Ramos (cell line): ENCODE results near the gene RAB28.

Experiments used
- in situ Hi-C: fragments of 300-500 bp; cut with MboI; formaldehyde crosslinking; loops from one replicate; pipeline ENCODE4 v1.14.3; 2022; ENCODE audit warnings: low sequenced_read_pairs; ENCODE audit not compliant: unreplicated experiment

The RAB28 gene

DNA sequence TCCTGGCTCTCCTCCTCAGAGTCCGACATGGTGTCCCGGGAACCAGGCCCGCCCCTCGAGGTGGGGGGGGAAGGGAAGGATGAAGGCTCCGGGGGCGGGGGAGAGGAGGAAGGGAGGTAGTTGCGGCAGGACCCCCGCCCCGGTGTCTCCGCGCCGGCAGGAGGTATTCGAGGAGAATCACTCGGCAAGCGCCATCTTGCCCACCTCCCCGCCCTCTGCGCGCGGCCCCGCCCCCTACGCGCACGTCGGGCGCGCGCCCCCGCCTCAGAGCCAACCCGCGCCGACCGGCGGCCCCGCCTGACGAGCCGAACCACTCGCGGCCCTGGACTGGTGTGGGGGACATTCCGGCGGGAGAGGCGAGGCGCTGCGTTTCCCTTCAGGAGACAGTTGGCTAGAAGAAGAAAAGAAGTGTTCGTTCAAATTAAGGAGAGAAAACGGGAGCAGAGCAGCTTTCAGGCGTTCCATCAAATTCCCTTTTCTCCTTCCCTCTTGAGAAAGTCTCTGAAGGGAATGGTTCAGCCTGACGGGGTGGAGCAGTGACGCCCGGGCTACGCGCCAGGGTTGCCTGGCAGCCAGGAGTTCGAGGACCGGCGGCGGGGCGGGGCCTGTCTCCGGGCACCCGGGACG, at the start of gene RAB28:
RAB28 (minus strand) TSS at position 219 of the 627 bp plus-strand sequence.
- in situ Hi-C loops, result no loop called here

DNA sequence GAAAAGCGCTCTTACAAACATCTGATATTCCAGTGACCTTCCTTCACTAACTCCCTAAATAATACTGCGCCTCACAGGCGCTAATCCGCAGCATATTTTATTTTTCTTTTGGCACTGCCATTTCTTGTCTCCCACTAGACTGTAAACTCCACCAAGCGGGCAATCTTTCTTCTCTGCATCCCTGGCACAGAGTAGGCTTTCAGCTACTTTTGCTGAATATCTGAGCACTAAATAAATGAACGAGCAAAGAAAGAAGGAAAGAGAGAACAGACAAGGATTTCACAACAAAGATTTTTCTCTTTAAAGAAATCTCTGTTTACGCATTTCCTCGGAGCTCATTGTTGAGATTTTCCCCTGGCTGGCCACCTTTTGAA, 47.5 kb upstream of the RAB28 start:
- in situ Hi-C loops, result no loop called here

DNA sequence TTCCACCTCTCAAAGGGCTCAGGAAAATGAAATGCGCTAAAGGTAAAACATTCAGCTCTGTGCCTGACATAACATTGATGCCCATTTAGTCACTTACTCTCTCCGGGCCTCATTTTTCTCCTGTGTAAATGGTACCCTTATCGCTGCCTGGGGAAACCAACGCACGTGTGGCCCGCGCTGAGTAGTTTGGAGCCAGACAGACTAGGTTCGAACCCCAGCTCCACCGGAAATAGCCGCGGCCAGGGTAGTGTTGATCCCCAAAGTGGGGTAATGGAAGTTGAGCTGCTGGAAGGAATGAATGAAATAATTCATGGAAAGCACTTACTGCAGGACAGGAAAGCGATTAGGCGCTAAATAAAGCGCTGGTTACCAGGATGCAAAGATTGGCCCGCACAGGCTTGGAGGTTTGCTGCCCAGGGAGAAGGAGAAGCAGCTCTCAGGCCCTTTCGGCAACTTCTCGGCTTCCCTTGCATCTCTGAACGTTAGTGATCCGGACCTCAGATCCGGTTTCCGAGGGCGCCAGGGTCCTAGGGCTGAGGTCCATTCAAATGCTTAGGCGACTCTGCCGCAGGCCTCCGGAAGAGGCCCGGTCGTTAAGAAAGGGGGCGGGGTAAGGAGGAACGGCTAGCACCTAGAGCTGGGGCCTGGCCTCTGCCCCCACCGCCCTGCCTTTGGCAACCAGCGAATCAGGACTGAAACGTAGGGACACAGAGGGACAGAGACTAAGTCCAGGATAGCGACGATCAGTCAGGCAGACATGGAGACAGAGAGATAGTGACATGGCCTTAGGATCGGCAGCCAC, 46.9 kb upstream of the RAB28 start:
- in situ Hi-C loops, result no loop called here

DNA sequence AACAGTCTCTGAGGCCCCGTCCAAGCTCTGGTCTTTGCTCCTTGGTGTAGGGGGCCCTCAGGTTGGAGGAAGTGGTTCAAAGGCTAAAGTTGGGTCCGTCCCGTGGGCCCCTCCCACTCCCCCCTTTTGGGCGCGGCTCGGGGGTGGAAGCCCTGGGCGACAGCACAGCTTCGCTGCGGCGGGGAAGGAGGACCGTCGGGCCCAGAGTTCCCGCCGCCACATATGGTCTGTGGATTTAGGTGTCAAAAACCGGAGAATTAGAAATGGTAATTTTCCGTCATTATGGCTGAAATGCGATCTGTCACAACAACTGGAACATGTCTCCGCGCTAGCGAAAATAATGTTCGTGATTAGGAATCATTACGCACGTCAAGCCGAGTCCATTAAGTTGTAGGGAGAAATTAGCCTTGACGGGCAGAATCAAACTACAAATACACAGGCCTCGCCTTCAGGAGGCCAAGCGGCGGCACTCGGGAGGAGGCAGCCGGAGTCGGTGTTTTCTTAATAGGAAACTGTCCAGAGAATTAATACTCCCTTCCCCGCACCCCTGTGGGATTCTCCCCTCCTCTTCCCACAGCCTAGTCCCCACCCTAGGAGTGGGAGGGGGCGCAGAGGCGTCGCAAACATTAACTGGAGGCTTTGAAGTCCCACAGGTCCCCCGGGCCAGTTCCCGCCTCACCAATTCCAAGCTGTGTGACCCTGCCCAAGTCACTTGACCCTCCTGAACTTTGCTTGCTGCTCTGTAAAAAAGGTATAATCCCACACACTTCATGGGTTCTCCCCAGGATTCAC, 45.2 kb upstream of the RAB28 start:
- in situ Hi-C loops, result no loop called here

DNA sequence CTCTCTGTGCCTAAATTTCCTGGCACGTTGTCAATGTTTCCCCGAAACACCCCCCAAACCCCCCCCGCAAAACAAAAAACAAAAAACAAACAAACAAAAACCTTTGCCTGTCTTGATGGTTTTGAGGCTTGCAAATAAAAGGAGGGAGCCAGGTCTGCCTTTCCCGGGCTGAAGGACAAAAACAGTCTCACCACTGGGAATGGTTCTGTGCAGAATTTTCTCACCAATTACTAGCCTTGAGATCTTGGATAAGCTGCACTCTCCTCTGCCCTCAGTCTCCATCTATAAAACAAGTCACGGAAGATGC, 44.6 kb upstream of the RAB28 start:
- in situ Hi-C loops, result no loop called here

DNA sequence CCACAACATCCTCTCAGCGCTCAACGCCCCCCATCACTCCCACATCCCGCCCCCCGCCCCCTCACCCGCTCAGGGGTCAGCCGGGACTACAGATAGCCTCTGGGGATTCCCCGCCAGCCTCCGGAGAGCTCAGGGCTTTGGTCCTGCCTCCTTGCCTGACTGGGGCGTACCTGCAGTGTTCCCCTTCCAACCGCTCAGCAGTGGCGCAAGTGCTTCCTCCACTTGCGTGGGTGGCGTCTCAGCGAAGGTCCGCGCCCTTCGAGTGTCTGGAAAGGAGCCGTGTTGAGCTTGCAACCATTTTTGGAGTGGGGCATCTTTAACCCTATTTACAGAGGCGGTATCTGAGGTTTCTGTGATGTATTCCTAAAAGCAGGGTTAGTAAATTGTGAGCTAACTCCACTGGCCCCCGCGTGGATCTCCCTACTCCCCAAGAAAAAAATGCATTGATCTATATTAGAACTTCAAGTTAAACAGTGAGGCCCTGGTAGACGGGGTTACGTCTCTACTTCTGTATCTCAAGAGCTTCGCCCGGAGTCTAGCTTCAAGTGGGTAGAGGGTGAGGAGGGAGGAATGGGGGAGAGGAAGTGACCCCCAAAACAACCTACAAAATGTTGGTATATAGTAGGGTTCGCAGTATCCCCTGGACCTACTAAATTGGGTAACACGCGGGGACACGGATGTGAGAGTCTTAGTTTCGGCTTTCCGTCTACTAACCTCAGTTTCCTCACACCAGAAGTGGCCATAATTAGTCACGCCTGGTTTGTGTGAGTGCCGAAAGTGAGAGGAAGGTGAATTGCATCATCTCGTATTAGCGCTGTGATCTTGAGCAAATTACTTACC, 44.1 kb upstream of the RAB28 start:
- in situ Hi-C loops, result no loop called here

DNA sequence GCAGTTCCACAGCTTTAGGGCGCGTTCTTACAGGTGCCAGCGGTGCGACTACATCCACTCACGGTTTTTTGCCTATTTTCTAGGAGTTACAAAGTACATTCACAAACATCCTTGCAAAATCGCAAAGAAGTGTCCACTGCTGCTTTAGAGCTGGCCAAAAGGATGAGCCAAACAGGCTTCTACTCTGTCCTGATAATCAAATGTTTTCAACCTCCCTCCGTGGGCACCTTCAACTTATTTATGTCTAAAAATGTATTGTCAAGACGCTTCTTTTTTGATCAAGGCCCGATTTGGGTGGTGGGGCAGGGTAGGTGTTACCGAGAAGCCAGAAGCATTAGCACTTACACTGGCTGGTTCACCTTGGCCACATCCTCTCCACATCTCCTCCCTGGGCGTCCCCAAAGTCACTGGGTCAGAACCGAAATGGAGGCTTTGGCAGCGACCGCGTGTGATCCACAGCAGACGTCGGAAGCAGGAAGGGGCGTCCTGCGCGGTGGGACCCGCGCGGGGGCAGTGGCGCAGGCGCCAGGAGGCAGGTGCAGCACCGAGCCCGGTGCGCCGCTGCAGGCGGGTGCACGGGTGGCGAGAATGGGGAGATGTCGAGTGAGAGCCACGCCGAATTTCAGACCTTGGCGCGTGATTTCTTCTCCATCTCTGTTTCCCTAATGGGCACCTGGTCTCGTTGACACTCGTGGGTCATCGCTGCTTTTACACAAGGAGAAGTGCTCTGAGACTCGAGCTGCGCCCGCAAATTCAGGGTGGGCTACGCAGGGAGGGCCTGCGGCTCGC, 43.2 kb upstream of the RAB28 start:
- in situ Hi-C loops, result no loop called here

DNA sequence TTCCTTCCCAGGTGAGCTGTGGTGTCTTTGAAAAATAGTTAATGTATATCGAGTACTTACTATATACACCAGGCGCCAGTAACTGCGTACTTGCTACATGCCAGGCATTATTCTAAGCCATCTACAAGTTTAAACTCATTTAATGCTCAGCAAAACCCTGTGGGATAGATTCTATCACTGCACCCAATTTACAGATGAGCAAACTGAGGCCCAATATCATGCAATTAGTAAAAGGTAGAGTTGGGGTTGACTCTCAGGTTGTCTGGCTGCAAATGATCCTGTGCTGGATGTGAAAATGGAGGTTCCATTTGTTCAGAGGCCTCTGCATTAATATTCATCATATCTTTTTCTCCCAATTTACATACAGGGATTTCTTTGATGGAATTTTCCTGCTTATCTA, 42.5 kb upstream of the RAB28 start:
- in situ Hi-C loops, result no loop called here

DNA sequence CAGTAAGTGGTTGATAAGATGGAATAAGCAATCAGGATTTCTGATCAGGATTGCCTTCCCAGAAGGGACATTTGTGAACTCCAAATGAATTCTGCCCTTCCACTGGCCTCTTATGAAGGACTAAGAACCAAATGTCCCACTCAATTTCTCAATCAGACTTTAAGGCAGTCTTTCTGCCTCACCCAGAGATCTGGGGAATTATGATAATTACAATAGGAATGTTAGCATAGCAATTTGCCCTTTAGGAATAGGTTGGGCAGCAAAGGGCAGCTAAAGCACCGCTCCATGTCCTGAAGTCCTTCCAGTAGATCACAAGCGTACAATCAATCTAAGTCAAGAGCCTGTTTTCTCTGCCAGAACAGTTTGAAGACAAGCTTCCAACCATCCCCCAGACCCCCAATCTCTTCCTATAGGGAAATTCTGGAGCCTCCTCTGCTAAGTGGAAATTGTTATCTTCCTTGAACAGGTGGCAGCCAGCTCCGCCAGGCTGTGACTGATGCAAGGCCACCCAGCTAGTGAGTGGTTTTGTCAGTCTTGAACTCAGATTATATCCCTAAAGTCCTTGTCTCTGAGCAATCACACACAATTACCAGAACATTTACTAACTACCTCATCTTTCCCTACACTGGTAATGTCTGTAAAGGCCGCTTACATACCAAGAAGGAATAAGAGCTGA, 41.6 kb upstream of the RAB28 start:
- in situ Hi-C loops, result no loop called here

DNA sequence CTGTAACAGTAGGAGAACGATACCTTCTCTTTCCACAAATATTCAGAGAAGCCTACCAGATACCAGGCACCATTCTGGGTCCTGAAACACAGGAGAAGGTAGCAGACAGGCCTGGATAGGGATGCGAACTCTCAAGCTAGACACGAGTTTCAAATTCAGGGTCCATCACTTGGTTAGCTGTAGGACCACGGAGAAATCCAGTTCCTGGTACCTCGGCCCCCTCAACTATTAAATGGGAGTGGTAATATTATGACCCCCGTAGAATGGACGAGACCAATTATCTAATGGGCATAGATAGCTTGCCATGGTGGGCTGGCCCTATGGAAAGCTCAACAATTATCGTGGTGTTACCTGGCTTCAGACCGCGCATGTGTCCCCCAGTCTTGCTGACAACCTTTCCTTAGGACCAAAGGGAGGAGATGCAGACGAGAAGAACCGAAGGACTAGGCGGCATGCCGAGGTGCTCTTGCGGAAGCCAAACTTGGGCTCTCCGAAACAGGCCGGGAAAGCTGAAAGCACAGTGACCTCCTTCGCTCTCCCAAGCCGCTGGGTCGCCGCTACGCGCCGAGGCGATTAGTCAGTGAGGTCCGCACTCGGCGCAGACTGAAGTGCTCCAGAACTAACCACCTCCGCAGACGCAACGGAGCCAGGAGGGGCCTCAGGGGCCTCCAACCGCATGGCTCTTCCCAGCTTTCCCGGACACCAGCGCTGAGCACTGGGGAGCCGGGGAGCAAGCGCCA, 40.5 kb upstream of the RAB28 start:
- in situ Hi-C loops, result no loop called here

DNA sequence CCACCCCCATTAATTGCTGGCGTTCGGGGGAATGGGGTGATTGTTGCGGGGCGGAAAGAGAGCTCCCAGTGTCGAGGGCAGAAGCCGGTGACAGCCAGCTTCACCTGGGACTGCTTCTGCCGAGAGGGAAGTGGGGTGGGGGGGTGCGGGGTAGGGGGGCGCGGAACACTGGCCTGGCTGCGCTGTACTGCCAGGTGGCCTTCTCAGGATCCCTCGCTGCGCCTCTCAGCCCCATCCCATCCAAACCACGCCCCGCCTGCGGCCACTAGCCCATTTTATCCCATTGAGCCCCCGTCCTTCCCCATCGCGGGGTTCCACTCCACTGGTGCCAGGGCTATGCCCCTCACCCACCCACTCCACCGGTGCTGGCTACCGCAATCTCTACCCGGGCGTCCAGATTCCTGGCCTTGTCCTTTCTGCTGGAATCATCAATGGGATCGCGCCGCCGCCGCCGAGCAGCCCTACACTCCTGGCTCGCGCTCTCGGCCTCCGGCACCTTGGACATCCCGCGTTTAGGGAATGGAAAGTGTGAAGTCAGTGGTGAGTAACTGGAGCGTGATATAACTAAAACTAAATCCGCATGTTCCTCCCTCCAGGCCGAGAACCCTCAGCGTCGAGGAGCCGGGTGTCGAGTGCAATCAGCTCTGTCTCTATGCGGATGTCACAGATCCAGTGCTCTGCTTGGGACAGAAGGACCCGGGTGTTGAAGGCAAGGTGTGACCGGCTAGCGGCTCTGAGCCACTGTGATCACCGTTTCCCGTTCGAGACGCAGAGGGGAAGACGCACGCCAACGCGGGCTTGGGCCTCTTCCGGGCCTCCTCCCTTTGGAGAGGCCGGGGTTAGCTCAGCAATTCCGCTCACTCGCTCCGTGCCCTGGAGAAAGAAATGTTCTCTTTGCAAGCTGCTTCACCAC, 39.7 kb upstream of the RAB28 start:
- in situ Hi-C loops, result no loop called here

DNA sequence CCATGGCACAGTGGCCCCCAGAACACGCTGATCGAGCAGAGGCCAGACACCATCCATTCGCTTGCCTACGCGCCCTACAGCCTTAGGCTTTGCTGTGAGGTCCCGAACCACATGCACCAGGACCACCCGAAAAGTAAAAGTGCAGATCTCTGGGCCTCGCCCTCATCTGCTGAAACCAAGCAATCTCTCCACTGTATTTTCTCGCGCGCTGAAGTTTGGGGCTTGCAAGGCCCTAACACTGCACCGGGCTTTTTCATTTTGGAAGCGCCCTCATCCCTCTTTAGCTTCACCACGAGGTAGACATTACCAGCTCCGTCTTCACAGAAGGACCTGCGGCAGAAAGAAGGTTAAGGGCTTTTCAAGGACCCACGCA, 39.0 kb upstream of the RAB28 start:
- in situ Hi-C loops, result no loop called here

DNA sequence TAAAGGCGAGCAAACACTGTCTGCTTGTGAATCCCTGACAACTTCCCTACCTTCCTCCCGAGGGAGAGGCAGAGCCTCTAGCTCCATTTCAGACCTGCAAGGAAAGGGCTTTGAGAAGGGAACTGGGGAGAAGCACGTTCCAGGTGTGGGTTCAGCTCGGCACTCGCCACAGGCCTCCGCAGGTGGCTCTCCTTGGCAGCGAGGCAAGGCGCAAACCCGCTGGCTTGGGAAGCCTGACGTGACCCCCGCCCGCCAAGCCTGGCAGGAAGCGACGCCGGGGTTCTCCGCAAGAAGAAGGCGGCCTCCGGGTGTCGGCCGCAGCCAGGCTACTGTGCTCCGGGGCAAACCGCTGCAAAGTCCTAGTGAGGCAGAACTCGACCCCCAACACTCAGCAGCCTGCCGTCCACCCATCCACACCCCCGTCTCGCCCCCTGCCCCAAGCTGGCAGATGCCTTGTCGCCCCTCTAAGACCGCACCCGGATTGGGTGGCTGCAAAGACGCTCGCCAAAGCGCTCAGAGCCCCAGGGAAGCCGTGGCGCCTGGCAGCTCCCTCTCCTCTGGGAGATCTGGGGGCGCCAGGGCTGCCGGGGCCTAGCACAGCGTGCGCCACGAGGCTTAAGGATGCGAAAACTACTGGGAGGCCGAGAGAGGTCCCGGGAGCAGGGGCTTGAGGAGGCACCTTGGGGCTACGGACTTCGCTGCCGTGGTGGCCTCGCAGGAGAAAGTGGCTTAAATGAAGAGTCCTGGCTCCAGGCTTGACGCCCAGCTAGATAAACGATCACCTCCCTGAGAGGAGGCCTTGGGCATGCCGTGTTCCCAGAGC, 38.4 kb upstream of the RAB28 start:
- in situ Hi-C loops, result no loop called here

DNA sequence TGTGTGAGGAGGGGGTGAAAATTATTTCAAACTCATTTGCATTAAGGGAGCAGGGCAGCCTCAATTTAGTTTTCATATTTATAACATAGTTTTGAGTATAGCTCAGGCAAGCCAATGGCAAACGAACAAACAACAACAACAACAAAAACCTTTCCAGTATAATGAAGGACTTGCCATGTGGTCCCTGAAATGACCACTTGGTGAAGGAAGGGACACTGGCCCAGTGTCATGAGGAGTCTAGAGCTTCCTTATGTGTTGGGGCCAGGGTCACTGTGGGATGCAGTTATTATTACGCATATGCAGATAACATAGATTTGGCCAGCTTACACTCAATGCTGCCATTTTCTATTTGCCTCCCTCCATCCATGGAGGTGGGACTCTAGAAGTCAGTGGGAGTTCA, 36.9 kb upstream of the RAB28 start:
- in situ Hi-C loops, result no loop called here

DNA sequence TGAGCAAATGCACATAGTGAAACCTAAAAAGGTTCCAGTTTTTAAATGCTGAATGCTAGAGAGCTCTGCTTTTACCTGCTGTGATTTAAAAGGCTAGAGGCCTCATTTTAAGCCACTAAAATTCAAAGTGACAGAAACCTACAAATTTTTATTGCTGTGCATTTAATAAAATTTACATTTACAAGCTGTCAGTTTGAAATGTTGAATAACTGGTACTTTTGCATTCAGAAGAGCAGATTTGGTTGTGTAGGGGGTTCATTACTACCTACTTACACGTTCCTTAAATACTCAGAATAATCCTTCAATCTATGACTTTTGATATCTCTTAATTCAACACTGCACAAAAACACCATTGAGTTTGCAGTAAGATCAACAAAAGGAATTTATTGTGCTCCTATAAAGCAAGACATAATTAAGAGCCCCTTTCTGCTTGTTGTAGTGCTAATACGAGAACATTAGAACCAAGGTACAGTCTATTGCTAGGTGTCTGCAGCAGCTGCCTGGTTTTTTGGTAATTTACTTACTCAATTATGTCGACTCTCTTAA, 32.2 kb upstream of the RAB28 start:
- in situ Hi-C loops, result no loop called here

DNA sequence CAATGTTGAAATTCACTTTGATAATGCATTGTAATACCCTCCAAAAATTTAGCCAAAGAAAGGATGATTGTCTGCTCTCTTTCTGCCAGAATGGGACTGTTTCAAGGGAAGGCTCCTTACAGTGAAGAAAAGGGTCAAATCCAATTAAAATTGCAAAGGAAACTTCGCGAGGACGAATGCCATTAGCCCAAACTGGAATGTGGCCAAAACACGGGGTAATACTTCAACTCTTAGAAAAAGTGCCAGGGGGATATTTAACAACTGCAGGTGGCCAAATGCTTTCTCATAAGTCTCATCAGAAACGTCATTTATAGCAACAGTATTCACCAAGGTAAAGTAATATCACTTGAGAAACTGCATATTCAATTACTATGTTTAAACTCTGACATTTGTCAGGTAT, 31.1 kb upstream of the RAB28 start:
- in situ Hi-C loops, result no loop called here

DNA sequence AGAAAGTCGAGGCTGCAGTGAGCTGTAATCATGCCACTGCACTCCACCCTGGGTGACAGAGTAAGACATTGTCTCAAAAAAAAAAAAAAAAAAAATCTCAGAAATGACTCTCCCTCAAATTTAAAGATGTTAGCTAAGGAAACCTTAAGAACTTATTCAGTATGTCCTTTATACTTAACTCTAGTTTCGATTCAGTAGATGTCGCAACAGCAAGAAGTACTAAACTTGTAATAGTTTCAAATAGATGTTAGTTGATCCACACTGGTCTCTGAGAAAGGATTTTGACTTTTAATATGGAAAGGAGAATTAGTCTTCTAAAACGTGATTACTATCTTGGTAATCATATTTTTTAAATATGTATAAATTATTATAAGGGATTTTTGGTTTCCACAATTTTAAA, 30.6 kb upstream of the RAB28 start:
- in situ Hi-C loops, result no loop called here
